HL-60 (cell line): ENCODE results near the gene THAP6.
"Not testable (repeated sequence)": the region's sequence is repeated elsewhere in the genome, so short reads cannot be mapped to it uniquely, and the experiment has no call there.

ENCODE experiments used
- CTCF ChIP-seq: IDR thresholded peaks from one replicate; pipeline ENCODE4 v1.5.1; 2011; ENCODE audit warnings: low read length, control low read depth, inconsistent platforms; ENCODE audit not compliant: insufficient read depth
- GABPA ChIP-seq: IDR thresholded peaks from 2 replicates; pipeline ENCODE4 v1.6.1; 2012; ENCODE audit warnings: low read depth
- POLR2AphosphoS5 ChIP-seq: IDR thresholded peaks from 2 replicates; pipeline ENCODE4 v1.6.1; 2012; ENCODE audit warnings: low read depth

- TF ChIP-seq CTCF, POLR2AphosphoS5, GABPA: not testable (repeated sequence)
Observed at GRCh38 chr4:75519452-75519851, 5.2 kb downstream of the THAP6 start.
